HG03095 (cell line): ENCODE data around the gene LARP7.
"Not testable (repeated sequence)": the region's sequence is repeated elsewhere in the genome, so short reads cannot be mapped to it uniquely, and the experiment has no call there.

ENCODE experiments used
- ATAC-seq: cut with Tn5 transposase; IDR thresholded peaks from one replicate; pipeline ENCODE4 v1.9.1; 2021; ENCODE audit warnings: moderate library complexity; ENCODE audit not compliant: unreplicated experiment

Gene LARP7

GRCh38 chr4:112649055-112649408 is 12.1 kb downstream of the LARP7 start:
- no peak for ATAC-seq

- ATAC-seq, result no peak
These were observed 13.4 kb downstream of the LARP7 start for GRCh38 chr4:112650332-112650731.

- no peak for ATAC-seq
These were observed 14.7 kb downstream of the LARP7 start for GRCh38 chr4:112651641-112652040.

- no peak for ATAC-seq
These were observed 15.3 kb downstream of the LARP7 start for GRCh38 chr4:112652216-112652615.

- ATAC-seq, result no peak
These were observed 18.3 kb downstream of the LARP7 start for GRCh38 chr4:112655270-112655669.

GRCh38 chr4:112656115-112656514 is 19.2 kb downstream of the LARP7 start:
- ATAC-seq, result not testable (repeated sequence)

- no peak for ATAC-seq
These were observed 27.7 kb downstream of the LARP7 start for GRCh38 chr4:112664611-112665010.

GRCh38 chr4:112668131-112668530 is 31.2 kb downstream of the LARP7 start:
- ATAC-seq, result no peak

- no peak for ATAC-seq
These were observed 36.1 kb downstream of the LARP7 start for GRCh38 chr4:112673076-112673475.

- ATAC-seq, result no peak
These were observed 36.7 kb downstream of the LARP7 start for GRCh38 chr4:112673686-112674085.

GRCh38 chr4:112674376-112674775 is 37.4 kb downstream of the LARP7 start:
- no peak for ATAC-seq

- no peak for ATAC-seq
These were observed 40.7 kb downstream of the LARP7 start for GRCh38 chr4:112677519-112678091.

- no peak for ATAC-seq
These were observed 44.1 kb downstream of the LARP7 start for GRCh38 chr4:112680996-112681395.

- no peak for ATAC-seq
These were observed 56.6 kb downstream of the LARP7 start for GRCh38 chr4:112693507-112693906.

GRCh38 chr4:112700679-112701078 is 63.7 kb downstream of the LARP7 start:
- ATAC-seq, result no peak

GRCh38 chr4:112702892-112703291 is 65.9 kb downstream of the LARP7 start:
- no peak for ATAC-seq

- no peak for ATAC-seq
These were observed 67.4 kb downstream of the LARP7 start for GRCh38 chr4:112704322-112704721.

- ATAC-seq, result no peak
These were observed 68.3 kb downstream of the LARP7 start for GRCh38 chr4:112704991-112705845.

GRCh38 chr4:112705891-112706839 is 69.2 kb downstream of the LARP7 start:
- ATAC-seq, result peak; percentile 46

GRCh38 chr4:112706840-112707207 is 69.9 kb downstream of the LARP7 start:
- ATAC-seq, result no peak
